Neural progenitor cell (in vitro differentiated cells): Measurements from ENCODE around the gene STK26.

ENCODE experiments used
- EZH2phosphoT487 ChIP-seq: fragments of 200-600 bp; sonication (generic); IDR thresholded peaks from 2 replicates; pipeline ENCODE4 v1.6.1; 2017; ENCODE audit warnings: antibody characterized with exemption
- TF ChIP-seq, protein P1 (sequence below): fragments of 200-600 bp; sonication (generic); IDR thresholded peaks from 2 replicates; pipeline ENCODE4 v1.5.1; 2017; ENCODE audit warnings: antibody characterized with exemption, mild to moderate bottlenecking

DNA sequence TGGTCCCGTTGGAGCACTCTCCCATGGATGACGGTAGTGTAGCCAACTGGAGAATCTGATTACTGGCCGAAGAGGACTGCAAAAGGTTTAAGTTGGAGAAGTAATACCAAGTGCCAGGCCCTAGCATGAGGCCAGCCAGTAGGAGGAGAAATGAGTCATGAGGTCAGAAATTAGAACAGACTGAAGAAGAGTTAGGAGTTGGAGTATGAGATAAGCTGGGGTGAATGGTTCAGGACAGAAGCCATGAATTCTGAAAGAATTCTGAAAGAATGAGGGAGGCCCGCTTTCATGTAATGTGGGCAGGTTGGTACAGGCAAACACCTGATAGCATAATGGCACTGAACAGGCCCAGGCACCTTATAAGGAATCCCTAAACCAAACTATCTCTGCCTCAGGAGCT is 18.4 kb upstream of the STK26 start:
- TF ChIP-seq, protein P1, sequence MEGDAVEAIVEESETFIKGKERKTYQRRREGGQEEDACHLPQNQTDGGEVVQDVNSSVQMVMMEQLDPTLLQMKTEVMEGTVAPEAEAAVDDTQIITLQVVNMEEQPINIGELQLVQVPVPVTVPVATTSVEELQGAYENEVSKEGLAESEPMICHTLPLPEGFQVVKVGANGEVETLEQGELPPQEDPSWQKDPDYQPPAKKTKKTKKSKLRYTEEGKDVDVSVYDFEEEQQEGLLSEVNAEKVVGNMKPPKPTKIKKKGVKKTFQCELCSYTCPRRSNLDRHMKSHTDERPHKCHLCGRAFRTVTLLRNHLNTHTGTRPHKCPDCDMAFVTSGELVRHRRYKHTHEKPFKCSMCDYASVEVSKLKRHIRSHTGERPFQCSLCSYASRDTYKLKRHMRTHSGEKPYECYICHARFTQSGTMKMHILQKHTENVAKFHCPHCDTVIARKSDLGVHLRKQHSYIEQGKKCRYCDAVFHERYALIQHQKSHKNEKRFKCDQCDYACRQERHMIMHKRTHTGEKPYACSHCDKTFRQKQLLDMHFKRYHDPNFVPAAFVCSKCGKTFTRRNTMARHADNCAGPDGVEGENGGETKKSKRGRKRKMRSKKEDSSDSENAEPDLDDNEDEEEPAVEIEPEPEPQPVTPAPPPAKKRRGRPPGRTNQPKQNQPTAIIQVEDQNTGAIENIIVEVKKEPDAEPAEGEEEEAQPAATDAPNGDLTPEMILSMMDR, result no peak
- TF ChIP-seq EZH2phosphoT487, result no peak
